Neutrophil (primary cell): ENCODE results near the gene NT5E.

Source experiments
- H3K27ac ChIP-seq: fragments of 200-600 bp; sonication (generic); 2 replicates; pipeline ENCODE4 v1.5.1; 2016; ENCODE audit warnings: mild to moderate bottlenecking, moderate library complexity
- H3K27me3 ChIP-seq: fragments of 200-600 bp; sonication (generic); 2 replicates; pipeline ENCODE4 v1.6.0; 2016; ENCODE audit warnings: mild to moderate bottlenecking
- H3K36me3 ChIP-seq: fragments of 200-600 bp; sonication (generic); 2 replicates; pipeline ENCODE4 v1.5.1; 2017
- H3K4me1 ChIP-seq, 2 experiments: fragments of 200-600 bp in 1 of 2; sonication (generic) in 1 of 2; 1 replicate in 1 of 2; 2 replicates in 1 of 2; pipeline versions ENCODE4 v1.5.1 to v1.6.1; 2013 to 2016; ENCODE audit warnings: low read depth in 1 of 2, low read length in 1 of 2, mild to moderate bottlenecking in 1 of 2, moderate library complexity in 1 of 2; ENCODE audit not compliant: control insufficient read depth in 1 of 2, insufficient read depth in 1 of 2
- H3K4me3 ChIP-seq, 2 experiments: fragments of 200-600 bp in 1 of 2; sonication (generic) in 1 of 2; 1 replicate in 1 of 2; 2 replicates in 1 of 2; pipeline ENCODE4 v1.5.1; 2013 to 2016; ENCODE audit warnings: low read depth in 1 of 2, low read length in 1 of 2, mild to moderate bottlenecking in 1 of 2, moderate library complexity in 1 of 2
- H3K9me3 ChIP-seq: fragments of 200-600 bp; sonication (generic); 2 replicates; pipeline ENCODE4 v1.5.1; 2016
- CTCF ChIP-seq: fragments of 200-600 bp; sonication (generic); IDR thresholded peaks from 2 replicates; pipeline ENCODE4 v1.5.1; 2016; ENCODE audit warnings: antibody characterized with exemption

The NT5E gene

GRCh38 chr6:85464722-85465150, 14.9 kb downstream of the NT5E start:
- H3K36me3 ChIP-seq: no peaks in the 10 kb centered on the region
- H3K27me3 ChIP-seq: peaks cover 7% of the 10 kb centered on the region
- no peak for TF ChIP-seq CTCF
- no peak overlapping the region for H3K4me3 ChIP-seq
- H3K9me3 ChIP-seq: no peaks in the 10 kb centered on the region
- peaks cover 0 to 3% of the 10 kb centered on the region in 2 experiments for H3K4me1 ChIP-seq
- H3K27ac ChIP-seq: no peak overlapping the region

DNA sequence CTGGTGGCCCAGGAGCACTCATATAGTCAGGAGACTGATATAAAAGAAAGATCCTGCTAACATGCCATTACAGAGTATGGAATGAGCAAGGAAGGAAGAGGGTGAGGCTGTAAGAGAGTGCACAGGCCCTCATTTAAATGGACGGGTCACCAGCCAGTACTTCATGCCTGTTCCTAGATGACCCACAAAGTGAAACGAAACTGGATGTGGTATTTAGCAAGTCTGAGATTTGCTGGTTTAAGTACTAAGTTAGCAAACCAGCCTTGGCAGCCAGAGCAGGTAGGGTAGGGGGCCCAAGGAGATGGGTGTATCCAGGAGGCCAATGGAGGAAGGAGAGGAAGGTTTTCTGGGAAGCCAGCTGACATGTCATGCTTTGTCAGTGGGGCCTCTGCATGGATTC, 15.9 kb downstream of the NT5E start:
- H3K27ac ChIP-seq: no peak overlapping the region

GRCh38 chr6:85468326-85468725, 18.4 kb downstream of the NT5E start:
- Histone ChIP-seq H3K4me3 (no peak overlapping the region), H3K4me1 (no peaks in the 10 kb centered on the region), H3K36me3 (no peaks in the 10 kb centered on the region), H3K9me3 (no peaks in the 10 kb centered on the region), H3K27ac (no peak overlapping the region), H3K27me3 (peaks cover 7% of the 10 kb centered on the region)
- no peak for TF ChIP-seq CTCF

More for the DNA sequence above, 15.9 kb downstream of the NT5E start:
- peaks cover 7% of the 10 kb centered on the region for H3K27me3 ChIP-seq
- no peaks in the 10 kb centered on the region for H3K36me3 ChIP-seq
- no peaks in the 10 kb centered on the region for H3K9me3 ChIP-seq
- peaks cover 0 to 3% of the 10 kb centered on the region in 2 experiments for H3K4me1 ChIP-seq
- no peak for TF ChIP-seq CTCF
- H3K4me3 ChIP-seq: no peak overlapping the region

DNA sequence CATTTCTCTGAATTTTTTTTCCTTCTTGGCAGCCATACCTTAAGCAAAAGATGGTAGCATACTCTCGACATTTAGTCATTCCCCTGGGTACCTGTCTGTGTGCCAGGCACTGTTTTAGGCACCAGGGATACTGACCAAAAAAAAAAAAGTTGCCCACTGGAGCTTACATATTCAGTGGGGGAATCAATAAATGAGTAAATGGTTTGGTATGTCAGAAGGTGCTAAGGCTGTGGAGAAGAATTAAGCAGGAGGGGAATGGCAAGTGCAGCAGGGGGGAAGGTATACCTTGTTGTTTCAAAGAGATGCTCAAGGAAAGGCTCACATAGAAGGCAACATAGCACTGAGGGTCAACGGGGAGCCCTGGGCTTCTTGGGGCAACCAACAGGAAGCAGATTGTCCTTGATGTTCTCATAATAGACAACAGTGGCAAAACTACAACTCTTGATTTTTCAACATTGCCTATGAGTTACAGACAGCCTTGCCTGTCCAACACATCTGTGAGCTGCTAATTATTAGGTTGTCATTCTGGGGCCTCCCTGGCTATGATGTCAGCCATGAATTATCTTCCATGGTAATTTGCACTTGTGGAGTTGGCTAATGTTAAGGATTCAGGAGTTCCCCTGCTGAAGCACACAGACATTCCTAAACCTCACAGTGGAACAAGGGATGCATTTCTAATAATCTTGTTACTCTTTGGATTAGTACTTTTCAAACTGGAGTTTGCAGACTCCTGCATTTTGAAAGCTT, 19.6 kb downstream of the NT5E start:
- Histone ChIP-seq H3K9me3 (no peaks in the 10 kb centered on the region), H3K4me3 (no peak overlapping the region), H3K27ac (no peak overlapping the region), H3K4me1 (no peaks in the 10 kb centered on the region), H3K27me3 (peaks cover 2% of the 10 kb centered on the region), H3K36me3 (no peaks in the 10 kb centered on the region)
- no peak for TF ChIP-seq CTCF

DNA sequence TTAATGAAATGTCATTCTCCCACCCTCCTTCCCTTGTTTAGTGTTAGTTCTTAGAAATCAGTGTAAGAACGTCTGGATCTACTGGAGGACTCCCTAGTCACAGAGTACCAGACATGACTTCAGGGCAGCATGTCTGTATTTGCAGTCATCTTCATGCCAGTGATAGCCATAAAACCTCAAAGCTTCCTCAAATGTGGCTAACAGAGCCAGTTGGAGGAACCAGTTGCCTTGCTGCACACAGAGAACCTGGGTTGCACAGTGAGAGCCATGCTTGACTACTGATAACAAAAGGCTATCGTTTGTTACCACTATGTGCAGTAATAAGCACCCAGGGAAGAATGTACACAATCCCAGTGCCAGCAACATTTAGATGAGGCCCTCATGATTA, 20.1 kb downstream of the NT5E start:
- H3K27me3 ChIP-seq: no peaks in the 10 kb centered on the region
- H3K4me1 ChIP-seq: no peaks in the 10 kb centered on the region
- TF ChIP-seq CTCF: no peak
- H3K4me3 ChIP-seq: no peak overlapping the region
- no peaks in the 10 kb centered on the region for H3K9me3 ChIP-seq
- H3K27ac ChIP-seq: no peak overlapping the region
- H3K36me3 ChIP-seq: no peaks in the 10 kb centered on the region
